HCT116 (cell line): Measurements from ENCODE around the gene IFITM5. TPM values are rescaled to one million over a fixed set of nuclear protein-coding genes. Genes with fewer than 3 reads are reported as not detected.

Experiments used
- ATAC-seq: fragments of 200-7000 bp; cut with Tn5 transposase; 2 replicates; pipeline ENCODE4 v1.9.1; 2020; ENCODE audit warnings: mild to moderate bottlenecking, moderate library complexity
- BruUV-seq: library from RNA; stranded (reverse); fragments of 400-500 nt; replicated peaks from 2 replicates; lab custom pipeline; 2021; lab: Mats Ljungman, UMichigan
- CTCF ChIA-PET: fragments of 300-600 bp; sonication (Branson Sonifier 250); formaldehyde crosslinking; loops from one replicate; lab custom pipeline; 2021; ENCODE audit warnings: antibody characterized with exemption; lab: Charles Lee
- POLR2A ChIA-PET: fragments of 300-600, 350-600 bp; sonication (Branson Sonifier 250); formaldehyde crosslinking; loops from one replicate; lab custom pipeline; 2021; ENCODE audit warnings: antibody characterized with exemption; lab: Charles Lee
- RAD21 ChIA-PET, 2 experiments: fragments of 300-600 bp; sonication (Branson Sonifier 250); formaldehyde crosslinking; loops; one replicate each; lab custom pipeline; 2023; ENCODE audit warnings: low total read pairs in 2 of 2; ENCODE audit not compliant: uncharacterized antibody in 2 of 2, unreplicated experiment in 2 of 2, low non-redundant PET in 1 of 2; lab: Charles Lee
- DNase-seq: peaks from one replicate; pipeline ENCODE4 v3.0.0-alpha.2; 2010; ENCODE audit warnings: low read depth, low spot score
- H2AFZ ChIP-seq: fragments of 200-600 bp; shearing (Covaris generic), sonication (generic); 2 replicates; pipeline ENCODE4 v1.6.1; 2017; ENCODE audit warnings: low read depth, mixed run types, mixed read lengths, antibody characterized with exemption, low read length; ENCODE audit not compliant: poor library complexity, severe bottlenecking
- H3K27ac ChIP-seq: 2 replicates; pipeline ENCODE4 v1.5.1; 2012; ENCODE audit warnings: low read depth, low read length
- H3K27me3 ChIP-seq: fragments of 200-600 bp; sonication (generic); 2 replicates; pipeline ENCODE4 v1.6.1; 2016; ENCODE audit warnings: mixed run types, low read length, mixed read lengths; ENCODE audit not compliant: insufficient read depth
- H3K36me3 ChIP-seq, 2 experiments: fragments of 200-500 bp in 1 of 2; fragments of 200-600 bp in 1 of 2; sonication (Bioruptor generic) in 1 of 2; sonication (generic) in 1 of 2; 2 replicates each; pipeline versions ENCODE4 v1.5.1 to v1.6.1; 2014 to 2016; ENCODE audit warnings: low read length in 2 of 2, inconsistent platforms in 1 of 2, mixed read lengths in 1 of 2, mixed run types in 1 of 2; ENCODE audit not compliant: insufficient read depth in 2 of 2, control insufficient read depth in 1 of 2
- H3K4me1 ChIP-seq, 2 experiments: fragments of 200-600 bp in 1 of 2; sonication (generic) in 1 of 2; 2 replicates each; pipeline versions ENCODE4 v1.5.1 to v1.6.1; 2012 to 2017; ENCODE audit warnings: low read length in 2 of 2, inconsistent platforms in 1 of 2, mild to moderate bottlenecking in 1 of 2, mixed read lengths in 1 of 2, mixed run types in 1 of 2, moderate library complexity in 1 of 2; ENCODE audit not compliant: insufficient read depth in 2 of 2, control insufficient read depth in 1 of 2
- H3K4me2 ChIP-seq: fragments of 200-600 bp; sonication (generic); 2 replicates; pipeline ENCODE4 v1.6.1; 2017; ENCODE audit warnings: mixed run types, low read length, mixed read lengths
- H3K4me3 ChIP-seq, 2 experiments: fragments of 200-600 bp in 1 of 2; sonication (generic) in 1 of 2; replicated peaks in 1 of 2; 2 replicates each; pipeline ENCODE4 v1.5.1; 2011 to 2016; ENCODE audit warnings: low read length in 2 of 2, control low read depth in 1 of 2, low read depth in 1 of 2, mild to moderate bottlenecking in 1 of 2, mixed read lengths in 1 of 2, mixed run types in 1 of 2
- H3K79me2 ChIP-seq: fragments of 200-600 bp; sonication (generic); 2 replicates; pipeline ENCODE4 v1.6.1; 2017; ENCODE audit warnings: mild to moderate bottlenecking, mixed run types, low read length, moderate library complexity, mixed read lengths; ENCODE audit not compliant: insufficient read depth
- H3K9ac ChIP-seq: fragments of 200-600 bp; sonication (generic); 2 replicates; pipeline ENCODE4 v1.6.1; 2016; ENCODE audit warnings: low read length, mixed read lengths
- H3K9me2 ChIP-seq: fragments of 200-600 bp; sonication (generic), shearing (Covaris generic); 2 replicates; pipeline ENCODE4 v1.6.1; 2017; ENCODE audit warnings: mixed run types, mild to moderate bottlenecking, moderate library complexity; ENCODE audit not compliant: insufficient read depth
- H3K9me3 ChIP-seq, 2 experiments: fragments of 200-500 bp in 1 of 2; fragments of 200-600 bp in 1 of 2; sonication (Bioruptor generic) in 1 of 2; sonication (generic) in 1 of 2; 2 replicates each; pipeline ENCODE4 v1.6.1; 2014 to 2017; ENCODE audit warnings: low read length in 2 of 2, mixed read lengths in 2 of 2, inconsistent platforms in 1 of 2, low read depth in 1 of 2, mild to moderate bottlenecking in 1 of 2, mixed run types in 1 of 2, moderate library complexity in 1 of 2; ENCODE audit not compliant: control insufficient read depth in 1 of 2, insufficient read depth in 1 of 2
- H4K20me1 ChIP-seq: fragments of 200-600 bp; sonication (generic), shearing (Covaris generic); 2 replicates; pipeline ENCODE4 v1.6.1; 2017; ENCODE audit warnings: mixed run types, mild to moderate bottlenecking, moderate library complexity; ENCODE audit not compliant: insufficient read depth
- CEBPB ChIP-seq: IDR thresholded peaks from 2 replicates; pipeline ENCODE4 v1.6.1; 2012; ENCODE audit warnings: low read depth
- CTCF ChIP-seq, 3 experiments: fragments of 200-600 bp in 1 of 3; sonication (generic) in 1 of 3; IDR thresholded peaks in 2 of 3; conservative IDR thresholded peaks in 1 of 3; 2 replicates each; pipeline ENCODE4 v1.5.1; 2012 to 2017; ENCODE audit warnings: low read depth in 2 of 3, low read length in 2 of 3, antibody characterized with exemption in 1 of 3, borderline replicate concordance in 1 of 3, control low read depth in 1 of 3, mild to moderate bottlenecking in 1 of 3, mixed read lengths in 1 of 3, mixed run types in 1 of 3, moderate library complexity in 1 of 3; ENCODE audit not compliant: insufficient read depth in 1 of 3
- EGR1 ChIP-seq: IDR thresholded peaks from 2 replicates; pipeline ENCODE4 v1.6.1; 2012; ENCODE audit warnings: low read depth
- ELF1 ChIP-seq: IDR thresholded peaks from 2 replicates; pipeline ENCODE4 v1.6.1; 2012; ENCODE audit warnings: low read depth, borderline replicate concordance
- POLR2A ChIP-seq: IDR thresholded peaks from 2 replicates; pipeline ENCODE4 v1.7.0; 2011; ENCODE audit warnings: borderline replicate concordance; ENCODE audit not compliant: insufficient read depth, insufficient read length; ENCODE audit errors: extremely low read depth
- POLR2AphosphoS5 ChIP-seq: IDR thresholded peaks from 2 replicates; pipeline ENCODE4 v1.6.1; 2011; ENCODE audit warnings: mild to moderate bottlenecking, low read depth, low read length, moderate library complexity
- REST ChIP-seq: IDR thresholded peaks from 2 replicates; pipeline ENCODE4 v1.6.1; 2012; ENCODE audit warnings: low read depth
- SP1 ChIP-seq: IDR thresholded peaks from 2 replicates; pipeline ENCODE4 v1.6.1; 2012; ENCODE audit warnings: low read depth
- YY1 ChIP-seq: IDR thresholded peaks from 2 replicates; pipeline ENCODE4 v1.6.1; 2011; ENCODE audit warnings: low read length, low read depth, moderate library complexity, mild to moderate bottlenecking; ENCODE audit not compliant: insufficient replicate concordance; ENCODE audit errors: extremely low read depth
- ZBTB33 ChIP-seq: IDR thresholded peaks from 2 replicates; pipeline ENCODE4 v1.6.1; 2011; ENCODE audit warnings: mild to moderate bottlenecking, low read length, moderate library complexity; ENCODE audit not compliant: insufficient replicate concordance; ENCODE audit errors: extremely low read depth
- intact Hi-C: fragments of 100-400 bp; cut with micrococcal nuclease; formaldehyde crosslinking; loops from 2 replicates; pipeline ENCODE4 v1.10.0; 2022
- total RNA-seq: library from RNA; stranded (reverse); gene quantifications from one replicate; pipeline ENCODE4 v1.2.1, GENCODE V29; 2021; ENCODE audit not compliant: unreplicated experiment
- TF ChIP-seq, protein P1 (sequence below): IDR thresholded peaks from 2 replicates; pipeline ENCODE4 v1.6.1; 2012

IFITM5 gene
- total RNA-seq, 1 experiment from 2014 or later: not detected

DNA sequence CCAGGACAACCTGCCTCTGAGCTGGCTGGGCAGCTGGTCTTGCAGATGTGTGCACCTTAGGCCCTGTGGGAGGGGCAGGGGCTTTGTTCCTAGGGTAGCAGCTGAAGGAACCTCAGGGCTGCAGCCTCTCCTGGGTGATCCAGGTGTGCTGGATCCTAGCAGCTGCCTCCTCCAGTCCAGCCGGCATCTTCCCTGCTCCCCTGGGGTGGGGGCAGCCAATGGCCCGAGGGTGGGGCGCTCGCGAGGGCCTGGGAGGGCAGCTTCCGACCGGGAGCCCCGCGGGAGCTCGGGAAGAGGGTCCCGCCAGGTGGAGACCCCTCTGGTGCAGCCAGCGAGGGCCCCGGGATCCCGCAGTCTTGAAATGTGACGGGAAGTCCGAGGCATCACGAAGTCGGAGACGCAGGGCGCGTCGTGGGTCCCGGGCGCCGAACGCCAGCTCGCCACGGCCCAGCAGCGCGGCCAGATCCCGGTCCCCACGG is 16.2 kb upstream of the IFITM5 start (continued):
- TF ChIP-seq REST (no peak), ZBTB33 (no peak), POLR2A (no peak), YY1 (no peak), EGR1 (no peak)
- TF ChIP-seq, all 23 proteins: peak for 0

DNA sequence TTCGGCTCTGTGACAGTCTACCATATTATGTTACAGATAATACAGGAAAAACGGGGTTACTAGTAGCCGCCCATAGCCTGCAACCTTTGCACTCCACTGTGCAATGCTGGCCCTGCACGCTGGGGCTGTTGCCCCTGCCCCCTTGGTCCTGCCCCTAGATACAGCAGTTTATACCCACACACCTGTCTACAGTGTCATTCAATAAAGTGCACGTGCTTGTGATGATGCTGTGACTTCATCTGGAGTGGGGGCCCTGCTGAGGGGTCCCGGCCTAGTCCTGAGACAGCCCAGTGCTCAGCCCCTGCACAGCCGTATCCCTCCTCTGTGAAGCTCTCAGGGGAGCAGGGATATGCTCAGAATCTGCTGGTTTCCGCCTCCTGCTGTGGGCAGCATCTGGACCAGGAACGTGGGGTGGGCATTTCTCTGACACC is 15.7 kb upstream of the IFITM5 start:
- peaks cover 6% of the 10 kb centered on the region for H3K79me2 ChIP-seq
- no peaks in the 10 kb centered on the region for H3K9me3 ChIP-seq
- no peak for TF ChIP-seq POLR2AphosphoS5
- TF ChIP-seq, protein P1, sequence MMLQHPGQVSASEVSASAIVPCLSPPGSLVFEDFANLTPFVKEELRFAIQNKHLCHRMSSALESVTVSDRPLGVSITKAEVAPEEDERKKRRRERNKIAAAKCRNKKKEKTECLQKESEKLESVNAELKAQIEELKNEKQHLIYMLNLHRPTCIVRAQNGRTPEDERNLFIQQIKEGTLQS: no peak
- no peak for TF ChIP-seq CEBPB
- no peak for TF ChIP-seq SP1
- no peak for TF ChIP-seq CTCF (IDR thresholded peaks at IDR 0.05 in 2 of 3, conservative IDR thresholded peaks at IDR 0.05 in 1 of 3; ENCODE audit: borderline replicate concordance in 1 of 3, insufficient read depth in 1 of 3, low read depth in 2 of 3, low read length in 2 of 3)
- TF ChIP-seq ELF1: no peak
- TF ChIP-seq EGR1: no peak
- H3K36me3 ChIP-seq: no peaks in the 10 kb centered on the region
- H3K9me2 ChIP-seq: no peaks in the 10 kb centered on the region
- DNase-seq (no peak), ATAC-seq (no peak)
- intact Hi-C loops: no loop called here
- ChIA-PET POLR2A (no interaction called here), CTCF (no interaction called here), RAD21 (no interaction called here)
- H3K4me3 ChIP-seq: no peak overlapping the region
- BruUV-seq: no TSS peak
- peaks cover 10 to 12% of the 10 kb centered on the region in 2 experiments for H3K4me1 ChIP-seq
- H2AFZ ChIP-seq: no peak overlapping the region
- H3K27me3 ChIP-seq: no peaks in the 10 kb centered on the region
- no peak overlapping the region for H3K9ac ChIP-seq
- H3K4me2 ChIP-seq: no peak overlapping the region
- no peaks in the 10 kb centered on the region for H4K20me1 ChIP-seq
- no peak overlapping the region for H3K27ac ChIP-seq
